ENCODE measurements around the gene RAPGEF3.

RAPGEF3 gene

DNA sequence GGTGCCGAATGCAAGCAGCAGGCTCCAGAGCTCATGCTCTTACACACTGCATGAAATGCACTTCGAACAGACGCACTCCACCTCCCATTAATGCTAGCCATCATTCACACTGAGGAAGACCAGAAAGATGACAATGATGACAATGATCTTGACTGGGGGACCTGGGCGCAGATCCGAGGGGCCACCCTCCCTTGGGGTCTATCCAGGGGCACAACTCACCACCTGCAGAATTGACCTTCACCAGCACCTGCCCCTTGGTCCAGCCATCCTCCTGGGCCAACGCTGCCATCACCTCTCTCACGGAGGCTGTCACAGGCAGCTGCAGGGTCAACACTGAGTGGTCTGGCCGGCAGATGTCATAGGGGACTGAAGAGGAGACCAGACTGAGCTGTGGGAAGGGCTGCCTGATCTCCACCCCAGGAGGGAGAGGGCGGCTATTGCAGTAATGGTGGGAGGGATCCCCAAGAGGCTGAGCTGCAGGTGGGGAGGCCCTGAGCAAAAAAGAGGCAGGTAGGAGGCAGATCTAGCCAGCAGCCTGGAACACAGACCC is 15.3 kb downstream of the RAPGEF3 start:
- TF ChIP-seq, protein P1, sequence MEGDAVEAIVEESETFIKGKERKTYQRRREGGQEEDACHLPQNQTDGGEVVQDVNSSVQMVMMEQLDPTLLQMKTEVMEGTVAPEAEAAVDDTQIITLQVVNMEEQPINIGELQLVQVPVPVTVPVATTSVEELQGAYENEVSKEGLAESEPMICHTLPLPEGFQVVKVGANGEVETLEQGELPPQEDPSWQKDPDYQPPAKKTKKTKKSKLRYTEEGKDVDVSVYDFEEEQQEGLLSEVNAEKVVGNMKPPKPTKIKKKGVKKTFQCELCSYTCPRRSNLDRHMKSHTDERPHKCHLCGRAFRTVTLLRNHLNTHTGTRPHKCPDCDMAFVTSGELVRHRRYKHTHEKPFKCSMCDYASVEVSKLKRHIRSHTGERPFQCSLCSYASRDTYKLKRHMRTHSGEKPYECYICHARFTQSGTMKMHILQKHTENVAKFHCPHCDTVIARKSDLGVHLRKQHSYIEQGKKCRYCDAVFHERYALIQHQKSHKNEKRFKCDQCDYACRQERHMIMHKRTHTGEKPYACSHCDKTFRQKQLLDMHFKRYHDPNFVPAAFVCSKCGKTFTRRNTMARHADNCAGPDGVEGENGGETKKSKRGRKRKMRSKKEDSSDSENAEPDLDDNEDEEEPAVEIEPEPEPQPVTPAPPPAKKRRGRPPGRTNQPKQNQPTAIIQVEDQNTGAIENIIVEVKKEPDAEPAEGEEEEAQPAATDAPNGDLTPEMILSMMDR (IDR thresholded peaks at IDR 0.05; ENCODE audit: control insufficient read depth, insufficient read depth, low read depth, low read length, missing control alignments) = no peak
- DNase-seq (ENCODE audit: low read depth) = no peak
- H3K4me3 ChIP-seq (ENCODE audit: control insufficient read depth, low read depth, low read length) = no peak overlapping the region

DNA sequence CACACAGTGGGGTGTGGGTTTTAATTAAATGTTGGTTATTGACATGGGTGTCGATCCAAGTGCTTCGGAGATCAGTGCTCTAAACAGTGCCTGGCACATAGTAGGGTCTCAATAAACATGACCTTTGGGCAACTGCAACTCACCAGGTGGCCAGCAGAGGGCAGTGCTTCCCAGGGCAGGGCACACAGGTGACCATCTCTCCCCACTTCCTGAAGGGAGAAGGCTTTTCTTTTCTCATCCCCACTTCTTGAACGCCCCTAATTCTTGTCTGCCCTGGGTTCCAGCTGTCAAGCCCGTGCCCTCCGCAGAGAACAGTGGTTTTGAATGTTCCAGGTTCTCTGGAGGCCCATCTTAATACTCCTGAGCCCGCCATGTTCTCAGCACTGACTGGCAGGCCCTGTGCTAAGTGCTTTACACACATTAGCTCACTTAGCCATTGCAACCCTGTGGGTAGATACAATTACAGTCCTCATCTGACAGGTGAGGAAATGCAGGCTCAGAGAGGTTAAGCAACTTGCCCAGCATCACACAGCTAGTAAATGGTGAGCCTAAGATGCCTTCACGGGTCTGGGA is 16.3 kb downstream of the RAPGEF3 start:
- DNase-seq (ENCODE audit: low read depth) = no peak
- H3K4me3 ChIP-seq (ENCODE audit: control insufficient read depth, low read depth, low read length) = no peak overlapping the region
- TF ChIP-seq, protein P1 (IDR thresholded peaks at IDR 0.05; ENCODE audit: control insufficient read depth, insufficient read depth, low read depth, low read length, missing control alignments) = peak; percentile 96

DNA sequence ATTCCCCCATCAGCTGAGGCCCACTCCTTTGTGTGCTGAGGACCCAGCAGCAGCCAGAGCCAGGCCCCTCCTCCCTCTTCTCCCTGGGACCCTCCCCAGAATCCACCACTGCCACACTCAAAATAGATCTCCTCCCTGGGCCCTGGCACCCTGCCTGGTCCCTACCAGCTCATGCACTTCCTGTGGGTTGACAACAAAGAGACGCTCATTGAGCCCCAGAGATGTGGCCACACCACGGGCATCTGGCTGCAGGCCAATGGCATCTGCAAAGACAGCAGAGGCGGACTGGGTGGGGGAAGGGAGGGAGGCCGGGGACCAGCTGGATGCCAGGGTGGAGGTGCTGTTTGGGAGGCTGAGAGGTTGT is 17.4 kb downstream of the RAPGEF3 start:
- no peak for DNase-seq (ENCODE audit: low read depth)
- TF ChIP-seq, protein P1 (IDR thresholded peaks at IDR 0.05; ENCODE audit: control insufficient read depth, insufficient read depth, low read depth, low read length, missing control alignments) = no peak
- H3K4me3 ChIP-seq (ENCODE audit: control insufficient read depth, low read depth, low read length) = no peak overlapping the region

DNA sequence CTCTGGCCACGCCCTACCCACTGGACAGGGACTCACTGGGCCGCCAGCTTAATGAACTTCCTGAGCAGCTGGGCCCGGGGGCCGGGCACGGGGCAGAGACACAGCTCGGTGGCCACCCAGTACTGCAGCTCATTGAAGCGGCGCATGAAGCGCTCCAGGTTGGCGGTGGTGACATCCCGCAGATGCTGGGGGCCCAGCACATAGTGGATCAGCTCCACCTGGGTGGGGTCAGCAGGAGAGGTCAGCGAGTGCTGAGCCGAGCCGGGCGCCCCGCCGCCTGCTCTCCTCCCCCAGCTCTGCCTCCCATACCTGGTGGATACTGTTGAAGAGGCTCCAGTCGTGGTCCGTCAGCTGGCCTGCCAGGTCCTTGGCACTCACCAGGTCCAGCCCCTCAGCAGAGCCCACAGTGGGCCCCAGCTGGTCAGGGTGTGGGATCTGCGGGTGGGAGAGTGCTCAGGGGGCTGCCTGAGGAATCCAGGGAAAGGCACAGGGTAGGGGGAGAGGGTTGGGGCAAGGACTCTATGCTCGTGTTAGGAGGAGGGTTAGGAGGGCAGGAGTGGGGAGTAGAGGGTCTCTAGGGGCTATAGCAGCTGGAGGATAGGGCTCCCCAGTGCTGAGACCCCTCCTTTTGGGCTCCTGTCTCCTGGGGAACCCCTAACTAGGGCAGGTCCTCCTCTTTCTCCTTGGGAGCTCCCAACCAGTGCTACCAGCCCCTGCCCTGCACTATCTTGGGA is 17.9 kb downstream of the RAPGEF3 start:
- TF ChIP-seq, protein P1 (IDR thresholded peaks at IDR 0.05; ENCODE audit: control insufficient read depth, insufficient read depth, low read depth, low read length, missing control alignments) = no peak
- no peak for DNase-seq (ENCODE audit: low read depth)
- H3K4me3 ChIP-seq (ENCODE audit: control insufficient read depth, low read depth, low read length) = no peak overlapping the region

DNA sequence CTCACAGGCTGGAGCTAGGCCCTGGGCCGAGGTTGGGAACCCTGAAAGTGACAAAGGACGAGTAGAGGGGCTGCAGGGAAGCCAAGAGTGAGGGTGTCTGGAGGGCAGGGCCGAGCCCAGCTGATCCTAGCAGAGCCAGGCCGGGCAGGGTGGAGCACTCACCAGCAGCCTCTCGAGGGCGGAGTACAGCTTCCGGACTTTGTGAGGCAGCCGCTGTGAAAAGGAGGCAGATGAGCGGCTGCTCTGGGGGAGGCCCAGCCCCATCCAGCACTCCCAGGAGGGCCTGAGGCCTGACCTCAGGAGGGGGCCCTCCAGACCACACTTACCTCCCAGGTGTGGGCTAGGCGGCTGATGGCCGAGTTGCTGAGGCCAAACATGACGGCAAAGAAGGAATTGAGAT is 18.7 kb downstream of the RAPGEF3 start:
- TF ChIP-seq, protein P1 (IDR thresholded peaks at IDR 0.05; ENCODE audit: control insufficient read depth, insufficient read depth, low read depth, low read length, missing control alignments) = no peak
- H3K4me3 ChIP-seq (ENCODE audit: control insufficient read depth, low read depth, low read length) = no peak overlapping the region
- DNase-seq (ENCODE audit: low read depth) = no peak

DNA sequence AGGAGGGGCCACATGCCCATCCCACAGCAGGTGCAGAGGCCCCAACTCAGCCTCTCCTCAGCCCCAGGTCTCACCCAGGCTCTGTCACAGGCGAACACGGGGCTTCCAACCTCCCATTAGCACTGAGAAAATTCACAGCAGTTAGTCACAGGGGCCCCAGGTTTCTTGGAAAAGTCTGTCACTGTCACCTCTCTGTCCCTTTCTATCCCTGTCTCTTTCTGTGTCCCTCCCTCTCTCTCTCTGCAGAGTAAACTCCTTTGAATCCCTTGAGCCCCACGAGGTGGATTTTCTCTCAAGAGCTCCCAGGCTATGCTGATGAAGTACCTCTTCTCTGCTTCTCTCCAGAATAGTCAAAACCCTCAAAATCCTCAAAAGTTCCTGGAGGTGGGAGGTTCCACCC is 19.4 kb downstream of the RAPGEF3 start:
- H3K4me3 ChIP-seq (ENCODE audit: control insufficient read depth, low read depth, low read length) = no peak overlapping the region
- TF ChIP-seq, protein P1 (IDR thresholded peaks at IDR 0.05; ENCODE audit: control insufficient read depth, insufficient read depth, low read depth, low read length, missing control alignments) = no peak
- no peak for DNase-seq (ENCODE audit: low read depth)
